Nephron progenitor cell (in vitro differentiated cells): Measurements from ENCODE around the gene H6PD.

Experiments used
- DNase-seq: peaks from one replicate; pipeline ENCODE4 v3.0.0; 2021
- H3K27ac Mint-ChIP-seq: 2 replicates; pipeline ENCODE4 v1.8.0; 2021; ENCODE audit warnings: mild to moderate bottlenecking, moderate library complexity, mixed read lengths
- H3K27me3 Mint-ChIP-seq: 2 replicates; pipeline ENCODE4 v1.8.0; 2021; ENCODE audit warnings: mild to moderate bottlenecking, low read depth, mixed read lengths; ENCODE audit not compliant: poor library complexity
- H3K36me3 Mint-ChIP-seq: 2 replicates; pipeline ENCODE4 v1.8.0; 2021; ENCODE audit warnings: low read depth, mixed read lengths
- H3K4me1 Mint-ChIP-seq: 2 replicates; pipeline ENCODE4 v1.8.0; 2021; ENCODE audit warnings: mixed read lengths
- H3K4me3 Mint-ChIP-seq: 2 replicates; pipeline ENCODE4 v1.8.0; 2021; ENCODE audit warnings: mild to moderate bottlenecking, moderate library complexity, mixed read lengths
- H3K9me3 Mint-ChIP-seq: 2 replicates; pipeline ENCODE4 v1.8.0; 2021; ENCODE audit warnings: mild to moderate bottlenecking, moderate library complexity, mixed read lengths
- TF ChIP-seq, protein P1 (sequence below): fragments of 200-600 bp; sonication (generic); IDR thresholded peaks from 2 replicates; pipeline ENCODE4 v1.5.0; 2021; ENCODE audit warnings: antibody characterized with exemption

H6PD gene, protein sequence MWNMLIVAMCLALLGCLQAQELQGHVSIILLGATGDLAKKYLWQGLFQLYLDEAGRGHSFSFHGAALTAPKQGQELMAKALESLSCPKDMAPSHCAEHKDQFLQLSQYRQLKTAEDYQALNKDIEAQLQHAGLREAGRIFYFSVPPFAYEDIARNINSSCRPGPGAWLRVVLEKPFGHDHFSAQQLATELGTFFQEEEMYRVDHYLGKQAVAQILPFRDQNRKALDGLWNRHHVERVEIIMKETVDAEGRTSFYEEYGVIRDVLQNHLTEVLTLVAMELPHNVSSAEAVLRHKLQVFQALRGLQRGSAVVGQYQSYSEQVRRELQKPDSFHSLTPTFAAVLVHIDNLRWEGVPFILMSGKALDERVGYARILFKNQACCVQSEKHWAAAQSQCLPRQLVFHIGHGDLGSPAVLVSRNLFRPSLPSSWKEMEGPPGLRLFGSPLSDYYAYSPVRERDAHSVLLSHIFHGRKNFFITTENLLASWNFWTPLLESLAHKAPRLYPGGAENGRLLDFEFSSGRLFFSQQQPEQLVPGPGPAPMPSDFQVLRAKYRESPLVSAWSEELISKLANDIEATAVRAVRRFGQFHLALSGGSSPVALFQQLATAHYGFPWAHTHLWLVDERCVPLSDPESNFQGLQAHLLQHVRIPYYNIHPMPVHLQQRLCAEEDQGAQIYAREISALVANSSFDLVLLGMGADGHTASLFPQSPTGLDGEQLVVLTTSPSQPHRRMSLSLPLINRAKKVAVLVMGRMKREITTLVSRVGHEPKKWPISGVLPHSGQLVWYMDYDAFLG

DNA sequence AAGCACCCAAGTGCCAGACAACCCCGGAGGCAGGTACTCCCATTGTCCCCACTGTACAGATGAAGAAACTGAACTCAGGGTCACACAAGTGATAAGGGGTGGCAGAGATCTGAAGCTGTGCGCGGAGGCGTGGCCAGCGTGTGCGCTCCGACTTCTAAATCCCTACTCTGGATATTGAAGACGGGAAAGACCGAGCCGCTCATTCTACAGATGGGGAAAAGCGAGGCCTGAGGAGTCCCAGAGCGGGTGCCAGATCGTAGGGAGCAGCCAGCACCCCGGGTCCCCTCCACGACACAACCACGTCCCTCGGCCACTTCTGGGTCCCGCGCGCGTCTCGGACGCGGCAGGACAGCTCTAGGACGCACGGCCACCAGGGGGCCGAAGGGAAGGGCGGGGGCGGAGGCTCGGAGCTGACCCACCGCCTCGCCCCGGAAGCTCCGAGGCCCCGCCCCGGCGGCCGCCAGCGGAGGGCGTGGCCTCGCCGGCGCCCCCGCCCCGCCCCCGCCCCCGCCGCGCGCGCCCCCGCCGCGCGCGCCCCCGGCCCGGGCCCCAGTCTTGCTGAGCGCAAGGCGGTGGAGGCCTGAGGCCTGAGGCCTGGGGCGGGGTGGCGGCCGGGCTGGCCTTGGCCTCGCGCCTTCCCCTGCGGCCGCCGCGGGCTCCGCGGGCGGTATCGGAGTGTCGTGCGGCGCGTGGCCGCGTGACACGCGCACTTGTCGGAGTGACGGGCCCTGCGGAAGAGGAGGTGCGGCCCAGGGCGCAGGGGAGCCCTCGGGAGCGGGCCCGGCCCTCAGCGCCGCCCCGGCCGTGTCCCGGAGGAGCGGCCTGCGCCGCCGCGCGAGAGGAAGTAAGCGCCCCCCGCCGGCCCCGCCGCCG is at the start of gene H6PD:
Gene H6PD, plus strand, starts transcription at position 552 of the 873 bp plus-strand sequence. CDS start 10,161 bp downstream, outside the sequence.
- H3K36me3 Mint-ChIP-seq, result peaks cover 20% of the 10 kb centered on the region
- peak within 1 kb of the TSS; percentile 74 for H3K27ac Mint-ChIP-seq
- TF ChIP-seq, protein P1, sequence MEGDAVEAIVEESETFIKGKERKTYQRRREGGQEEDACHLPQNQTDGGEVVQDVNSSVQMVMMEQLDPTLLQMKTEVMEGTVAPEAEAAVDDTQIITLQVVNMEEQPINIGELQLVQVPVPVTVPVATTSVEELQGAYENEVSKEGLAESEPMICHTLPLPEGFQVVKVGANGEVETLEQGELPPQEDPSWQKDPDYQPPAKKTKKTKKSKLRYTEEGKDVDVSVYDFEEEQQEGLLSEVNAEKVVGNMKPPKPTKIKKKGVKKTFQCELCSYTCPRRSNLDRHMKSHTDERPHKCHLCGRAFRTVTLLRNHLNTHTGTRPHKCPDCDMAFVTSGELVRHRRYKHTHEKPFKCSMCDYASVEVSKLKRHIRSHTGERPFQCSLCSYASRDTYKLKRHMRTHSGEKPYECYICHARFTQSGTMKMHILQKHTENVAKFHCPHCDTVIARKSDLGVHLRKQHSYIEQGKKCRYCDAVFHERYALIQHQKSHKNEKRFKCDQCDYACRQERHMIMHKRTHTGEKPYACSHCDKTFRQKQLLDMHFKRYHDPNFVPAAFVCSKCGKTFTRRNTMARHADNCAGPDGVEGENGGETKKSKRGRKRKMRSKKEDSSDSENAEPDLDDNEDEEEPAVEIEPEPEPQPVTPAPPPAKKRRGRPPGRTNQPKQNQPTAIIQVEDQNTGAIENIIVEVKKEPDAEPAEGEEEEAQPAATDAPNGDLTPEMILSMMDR, result peak; percentile 56
- H3K4me3 Mint-ChIP-seq, result peak within 1 kb of the TSS; percentile 87
- H3K4me1 Mint-ChIP-seq, result peaks cover 39% of the 10 kb centered on the region
- no peaks in the 10 kb centered on the region for H3K9me3 Mint-ChIP-seq
- peaks cover 7% of the 10 kb centered on the region for H3K27me3 Mint-ChIP-seq
- DNase-seq, result peak; percentile 90

DNA sequence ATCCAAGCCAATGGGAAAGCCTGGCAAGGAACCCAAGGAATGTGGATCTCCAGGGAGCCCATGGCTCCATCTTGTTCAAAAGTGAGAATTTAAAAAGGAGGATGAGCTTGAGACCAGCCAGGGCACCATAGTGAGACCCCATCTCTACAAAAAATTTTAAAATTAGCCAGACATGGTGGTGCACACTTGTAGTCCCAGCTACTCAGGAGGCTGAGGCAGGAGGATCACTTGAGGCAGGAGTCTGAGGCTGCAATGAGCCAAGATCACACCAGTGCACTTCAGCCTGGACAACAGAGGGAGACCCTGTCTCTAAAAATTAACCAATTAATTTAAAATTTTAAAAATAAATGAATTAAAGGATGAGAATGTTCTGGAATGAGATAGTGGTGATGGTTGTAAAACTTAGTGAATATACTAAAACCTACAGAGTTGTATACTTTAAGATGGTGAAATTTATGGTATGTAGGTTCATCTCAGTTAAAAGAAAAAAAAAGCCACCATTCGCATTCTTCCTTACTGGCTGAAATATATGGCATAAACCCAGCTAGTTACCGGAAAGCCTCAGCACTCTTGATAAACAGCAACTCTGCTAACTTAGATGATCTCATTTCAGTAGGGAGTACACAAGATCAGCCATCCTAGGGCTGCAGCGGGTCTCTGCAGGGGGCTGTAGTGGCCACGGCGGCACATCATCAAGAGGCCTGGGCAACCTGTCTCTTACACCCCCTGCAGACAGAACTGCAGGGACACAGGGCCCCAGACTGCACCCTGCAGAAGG is 48.3 kb upstream of the H6PD start:
- no peak for DNase-seq
- H3K9me3 Mint-ChIP-seq, result peaks cover 7% of the 10 kb centered on the region
- no peak overlapping the region for H3K4me3 Mint-ChIP-seq
- H3K36me3 Mint-ChIP-seq, result no peaks in the 10 kb centered on the region
- peaks cover 36% of the 10 kb centered on the region for H3K4me1 Mint-ChIP-seq
- H3K27ac Mint-ChIP-seq, result peak overlapping the region; percentile 51
- peaks cover 54% of the 10 kb centered on the region for H3K27me3 Mint-ChIP-seq
- TF ChIP-seq, protein P1, result no peak

DNA sequence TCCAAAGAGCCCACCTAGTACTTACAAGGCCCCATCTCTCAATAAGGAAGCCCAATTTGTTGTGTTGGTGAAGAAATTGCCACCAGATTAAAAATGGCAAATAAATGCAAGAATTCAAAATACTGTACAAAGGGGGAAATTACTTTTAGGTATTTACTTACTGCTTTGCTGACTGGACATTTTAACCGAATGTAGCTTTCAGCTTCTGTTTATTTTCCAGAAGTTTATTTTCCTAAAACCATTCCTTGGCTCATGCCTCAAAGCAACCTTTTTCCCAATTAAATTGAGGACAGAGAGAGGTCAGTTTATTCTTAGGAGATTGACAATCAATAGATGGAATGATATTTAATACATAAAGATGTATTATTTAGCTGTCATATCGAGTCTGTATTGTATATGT is 47.6 kb upstream of the H6PD start:
- H3K4me3 Mint-ChIP-seq, result no peak overlapping the region
- H3K27me3 Mint-ChIP-seq, result peaks cover 50% of the 10 kb centered on the region
- H3K27ac Mint-ChIP-seq, result no peak overlapping the region

DNA sequence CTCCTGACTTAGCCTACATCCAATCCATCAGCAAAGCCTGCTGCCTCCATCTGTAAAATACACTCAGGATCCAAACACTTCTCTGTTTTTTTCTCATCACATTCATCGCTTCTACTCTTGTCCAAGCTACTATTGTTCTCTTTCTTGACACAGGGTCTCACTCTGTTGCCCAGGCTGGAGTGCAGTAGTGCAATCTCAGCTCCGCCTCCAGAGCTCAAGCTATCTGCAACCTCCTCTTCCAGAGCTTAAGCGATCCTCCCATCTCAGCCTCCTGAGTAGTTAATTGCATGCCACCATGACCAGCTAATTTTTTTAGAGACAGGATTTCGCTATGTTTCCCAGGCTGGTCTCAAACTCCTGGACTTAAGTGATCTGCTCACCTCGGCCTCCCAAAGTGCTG is 44.3 kb upstream of the H6PD start:
- Mint-ChIP-seq H3K9me3 (peaks cover 7% of the 10 kb centered on the region), H3K27me3 (peaks cover 28% of the 10 kb centered on the region), H3K27ac (no peak overlapping the region), H3K4me1 (peaks cover 36% of the 10 kb centered on the region), H3K4me3 (no peak overlapping the region), H3K36me3 (no peaks in the 10 kb centered on the region)
- TF ChIP-seq, protein P1, result no peak
- DNase-seq, result no peak

More for the DNA sequence above, 47.6 kb upstream of the H6PD start:
- TF ChIP-seq, protein P1, result no peak
- DNase-seq, result no peak
- peaks cover 7% of the 10 kb centered on the region for H3K9me3 Mint-ChIP-seq
- no peaks in the 10 kb centered on the region for H3K36me3 Mint-ChIP-seq
- peaks cover 36% of the 10 kb centered on the region for H3K4me1 Mint-ChIP-seq

DNA sequence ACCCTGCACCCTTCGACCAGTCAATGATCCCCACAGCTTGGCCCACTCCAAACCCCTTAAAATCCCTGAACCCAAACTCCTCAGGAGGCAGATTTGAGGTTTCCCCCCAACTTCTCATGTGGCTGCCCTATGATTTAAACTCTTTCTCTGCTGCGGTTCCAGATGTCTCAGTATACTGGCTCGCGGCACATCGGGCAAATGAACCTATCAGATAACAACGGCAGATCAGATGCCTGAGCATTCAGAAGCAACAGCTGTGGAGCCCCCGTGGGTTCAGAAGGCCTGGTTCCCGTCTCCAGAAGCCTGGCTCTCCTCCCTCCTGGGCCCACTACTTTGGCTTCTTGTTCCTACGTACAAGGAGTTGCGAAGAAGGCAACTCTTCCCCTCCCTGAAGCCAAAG is 43.3 kb upstream of the H6PD start:
- Mint-ChIP-seq H3K4me3 (no peak overlapping the region), H3K36me3 (no peaks in the 10 kb centered on the region), H3K9me3 (peaks cover 7% of the 10 kb centered on the region), H3K27me3 (peaks cover 27% of the 10 kb centered on the region), H3K27ac (no peak overlapping the region), H3K4me1 (peaks cover 44% of the 10 kb centered on the region)
- TF ChIP-seq, protein P1, result no peak
- DNase-seq, result no peak
